ENCODE data around the gene MTERF4.

- TF ChIP-seq CTCF (IDR thresholded peaks at IDR 0.05; ENCODE audit: insufficient read depth, low read length) (no peak), REST (IDR thresholded peaks at IDR 0.05; ENCODE audit: insufficient replicate concordance, low read depth) (peak; percentile 92), POLR2AphosphoS5 (IDR thresholded peaks at IDR 0.05; ENCODE audit: low read depth) (no peak)
Measured at GRCh38 chr2:241066893-241067341, 35.2 kb downstream of the MTERF4 start.

All from HL-60 (cell line).